BE2C (cell line): Measurements from ENCODE around the gene ZNF555.

ENCODE experiments used
- DNase-seq: peaks from one replicate; pipeline ENCODE4 v3.0.0-alpha.2; 2020
- H3K27me3 ChIP-seq: fragments of 250-450 bp; sonication (Bioruptor Pico); 2 replicates; pipeline ENCODE4 v1.5.1; 2020; ENCODE audit warnings: mild to moderate bottlenecking
- H3K36me3 ChIP-seq: fragments of 250-450 bp; sonication (Bioruptor Pico); 2 replicates; pipeline ENCODE4 v1.5.1; 2020; ENCODE audit warnings: mild to moderate bottlenecking
- H3K4me1 ChIP-seq: fragments of 250-450 bp; sonication (Bioruptor Pico); 2 replicates; pipeline ENCODE4 v1.5.1; 2020
- H3K4me3 ChIP-seq: 2 replicates; pipeline ENCODE4 v1.5.1; 2011; ENCODE audit warnings: low read depth, low read length
- H3K9me3 ChIP-seq: fragments of 250-450 bp; sonication (Bioruptor Pico); 2 replicates; pipeline ENCODE4 v1.5.1; 2020
- TF ChIP-seq, protein P1 (sequence below): IDR thresholded peaks from 2 replicates; pipeline ENCODE4 v1.5.1; 2012; ENCODE audit warnings: mild to moderate bottlenecking, low read depth, low read length

Gene ZNF555

GRCh38 chr19:2802826-2803225 lies 38.4 kb upstream of the ZNF555 start:
- H3K9me3 ChIP-seq = no peaks in the 10 kb centered on the region
- H3K27me3 ChIP-seq = no peaks in the 10 kb centered on the region
- no peaks in the 10 kb centered on the region for H3K4me1 ChIP-seq
- peaks cover 92% of the 10 kb centered on the region for H3K36me3 ChIP-seq
- no peak for DNase-seq
- TF ChIP-seq, protein P1, sequence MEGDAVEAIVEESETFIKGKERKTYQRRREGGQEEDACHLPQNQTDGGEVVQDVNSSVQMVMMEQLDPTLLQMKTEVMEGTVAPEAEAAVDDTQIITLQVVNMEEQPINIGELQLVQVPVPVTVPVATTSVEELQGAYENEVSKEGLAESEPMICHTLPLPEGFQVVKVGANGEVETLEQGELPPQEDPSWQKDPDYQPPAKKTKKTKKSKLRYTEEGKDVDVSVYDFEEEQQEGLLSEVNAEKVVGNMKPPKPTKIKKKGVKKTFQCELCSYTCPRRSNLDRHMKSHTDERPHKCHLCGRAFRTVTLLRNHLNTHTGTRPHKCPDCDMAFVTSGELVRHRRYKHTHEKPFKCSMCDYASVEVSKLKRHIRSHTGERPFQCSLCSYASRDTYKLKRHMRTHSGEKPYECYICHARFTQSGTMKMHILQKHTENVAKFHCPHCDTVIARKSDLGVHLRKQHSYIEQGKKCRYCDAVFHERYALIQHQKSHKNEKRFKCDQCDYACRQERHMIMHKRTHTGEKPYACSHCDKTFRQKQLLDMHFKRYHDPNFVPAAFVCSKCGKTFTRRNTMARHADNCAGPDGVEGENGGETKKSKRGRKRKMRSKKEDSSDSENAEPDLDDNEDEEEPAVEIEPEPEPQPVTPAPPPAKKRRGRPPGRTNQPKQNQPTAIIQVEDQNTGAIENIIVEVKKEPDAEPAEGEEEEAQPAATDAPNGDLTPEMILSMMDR = no peak
- H3K4me3 ChIP-seq = no peak overlapping the region

DNA sequence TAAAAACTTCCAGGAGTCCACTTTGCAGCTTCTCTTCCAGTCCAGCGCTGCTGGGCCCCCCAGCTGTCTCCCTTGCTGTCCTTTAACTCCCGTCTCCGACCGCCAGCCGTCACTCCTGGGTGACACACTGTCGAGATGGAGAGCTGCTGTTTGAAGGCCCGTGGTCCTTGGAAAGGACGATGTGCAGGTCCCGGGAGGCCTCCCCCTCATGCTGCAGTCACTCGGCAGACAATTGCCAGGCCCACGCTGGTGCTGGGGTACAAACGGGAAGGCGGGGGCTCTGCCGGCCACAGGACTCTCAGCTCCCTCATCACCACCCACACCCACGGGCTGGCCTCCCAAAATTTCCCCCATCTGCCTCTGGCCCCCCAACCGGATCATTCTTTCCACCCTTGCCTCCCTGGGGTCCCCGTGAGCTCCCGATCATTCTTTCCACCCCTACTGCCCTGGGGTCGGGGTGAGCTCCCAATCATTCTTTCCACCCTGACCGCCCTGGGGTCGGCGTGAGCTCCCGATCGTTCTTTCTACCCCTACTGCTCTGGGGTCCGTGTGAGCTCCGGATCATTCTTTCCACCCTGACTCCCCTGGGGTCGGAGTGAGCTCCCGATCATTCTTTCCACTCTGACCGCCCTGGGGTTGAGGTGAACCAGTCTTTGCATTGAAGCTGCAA lies 37.7 kb upstream of the ZNF555 start:
- H3K4me3 ChIP-seq = no peak overlapping the region
- no peak for DNase-seq
- no peaks in the 10 kb centered on the region for H3K27me3 ChIP-seq
- H3K9me3 ChIP-seq = no peaks in the 10 kb centered on the region
- peaks cover 92% of the 10 kb centered on the region for H3K36me3 ChIP-seq
- TF ChIP-seq, protein P1 = no peak
- H3K4me1 ChIP-seq = no peaks in the 10 kb centered on the region

GRCh38 chr19:2804156-2805004 lies 36.9 kb upstream of the ZNF555 start:
- Histone ChIP-seq H3K27me3 (no peaks in the 10 kb centered on the region), H3K9me3 (no peaks in the 10 kb centered on the region)
- no peak for DNase-seq

GRCh38 chr19:2805261-2805900 lies 35.9 kb upstream of the ZNF555 start:
- Histone ChIP-seq H3K9me3 (no peaks in the 10 kb centered on the region), H3K4me1 (no peaks in the 10 kb centered on the region), H3K36me3 (peaks cover 92% of the 10 kb centered on the region), H3K27me3 (no peaks in the 10 kb centered on the region), H3K4me3 (no peak overlapping the region)
- DNase-seq = no peak
- TF ChIP-seq, protein P1 = no peak

More at GRCh38 chr19:2804156-2805004, 36.9 kb upstream of the ZNF555 start:
- Histone ChIP-seq H3K4me3 (no peak overlapping the region), H3K36me3 (peaks cover 92% of the 10 kb centered on the region), H3K4me1 (no peaks in the 10 kb centered on the region)
- TF ChIP-seq, protein P1 = no peak

DNA sequence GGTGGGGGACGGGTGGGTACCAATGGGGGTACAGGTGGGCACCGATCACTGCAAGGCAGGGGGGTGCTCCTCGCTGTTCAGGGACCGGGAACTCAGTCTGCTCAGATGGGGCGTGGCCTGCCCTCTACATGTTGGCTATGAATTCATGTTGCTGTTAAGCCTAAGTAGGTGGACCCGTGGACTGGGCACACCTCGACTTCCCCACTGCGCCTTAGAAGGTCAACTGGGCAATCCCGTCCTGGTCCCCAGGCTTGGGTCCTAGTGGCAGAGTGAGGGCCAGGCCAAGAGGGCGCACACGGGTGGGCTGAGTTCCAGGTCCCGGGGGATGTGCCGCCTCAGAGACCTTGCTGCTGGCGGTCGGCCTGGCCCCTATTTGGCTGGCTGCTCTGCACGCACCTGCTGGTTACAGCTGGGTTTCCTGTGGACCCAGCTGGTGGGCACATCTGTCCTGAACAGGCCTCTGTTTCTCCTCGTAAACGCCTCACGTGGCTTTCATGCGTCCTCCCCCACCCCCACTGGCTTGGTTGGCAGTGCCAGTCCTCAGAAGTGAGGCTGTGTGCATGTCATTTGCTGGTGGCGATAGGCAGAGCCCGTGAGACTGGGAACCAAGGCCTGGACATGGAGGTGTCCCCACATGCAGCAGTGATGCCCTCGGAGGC lies 35.2 kb upstream of the ZNF555 start:
- Histone ChIP-seq H3K27me3 (no peaks in the 10 kb centered on the region), H3K4me1 (no peaks in the 10 kb centered on the region), H3K36me3 (peaks cover 91% of the 10 kb centered on the region), H3K9me3 (no peaks in the 10 kb centered on the region), H3K4me3 (no peak overlapping the region)
- TF ChIP-seq, protein P1 = no peak
- no peak for DNase-seq
